T47D (cell line): Measurements from ENCODE around the gene INHA.

ENCODE experiments used
- DNase-seq, 2 experiments: peaks; one replicate each; pipeline versions ENCODE4 v3.0.0 to v3.0.0-alpha.2; 2011 to 2012; ENCODE audit warnings: low read depth in 1 of 2, low spot score in 1 of 2
- JUND ChIP-seq: IDR thresholded peaks from 2 replicates; pipeline ENCODE4 v1.6.1; 2012; ENCODE audit warnings: low read depth
- in situ Hi-C: cut with HindIII; loops from 2 replicates; pipeline ENCODE4 v1.10.0; 2016; ENCODE audit warnings: low sequenced_read_pairs, low pct_unique_long_range_greater_than_20kb

INHA gene

DNA sequence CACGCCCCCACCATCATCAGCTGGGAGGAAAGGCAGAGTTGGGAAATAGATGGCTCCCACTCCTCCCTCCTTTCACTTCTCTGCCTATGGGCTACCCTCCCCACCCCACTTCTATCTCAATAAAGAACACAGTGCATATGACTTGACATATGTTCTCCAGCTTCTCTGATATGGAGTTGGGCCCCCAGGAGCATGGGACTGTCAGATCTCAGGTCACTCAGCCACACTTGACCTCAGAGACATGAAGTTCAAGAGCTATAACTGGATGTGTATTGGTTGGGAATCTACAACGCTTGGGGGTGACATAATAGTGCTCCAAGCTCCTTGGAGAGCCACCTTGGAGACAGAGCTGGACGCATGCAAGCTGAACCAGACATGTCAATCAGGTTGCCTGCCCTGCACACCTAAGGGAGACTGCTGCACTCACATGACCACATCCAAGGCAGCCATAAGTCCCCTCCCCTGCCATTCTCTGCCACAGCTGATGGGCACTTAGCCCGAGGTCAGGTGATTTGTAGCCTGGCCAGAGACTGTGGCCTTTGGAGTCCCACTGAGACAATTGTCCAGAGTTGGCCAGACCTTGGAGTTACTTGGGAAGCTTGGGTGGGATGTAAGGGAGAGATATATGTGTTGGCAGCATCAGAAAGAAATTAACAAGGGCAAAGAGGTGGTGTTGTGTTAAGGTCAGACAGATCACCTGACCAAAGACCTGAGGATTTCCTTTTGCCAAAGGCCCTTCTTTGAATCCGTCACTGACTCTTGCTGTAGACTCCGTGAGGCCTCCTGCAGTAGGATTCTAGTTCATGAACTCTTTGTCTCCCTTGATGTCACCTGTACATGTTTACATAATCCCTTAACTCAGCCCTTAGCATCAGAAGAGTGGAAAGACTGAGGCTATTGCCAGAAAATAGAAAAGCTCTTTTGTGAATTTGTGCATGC is 3.7 kb downstream of the INHA start:
- no peak for DNase-seq
- no peak for TF ChIP-seq JUND
- in situ Hi-C loops: no loop called here

DNA sequence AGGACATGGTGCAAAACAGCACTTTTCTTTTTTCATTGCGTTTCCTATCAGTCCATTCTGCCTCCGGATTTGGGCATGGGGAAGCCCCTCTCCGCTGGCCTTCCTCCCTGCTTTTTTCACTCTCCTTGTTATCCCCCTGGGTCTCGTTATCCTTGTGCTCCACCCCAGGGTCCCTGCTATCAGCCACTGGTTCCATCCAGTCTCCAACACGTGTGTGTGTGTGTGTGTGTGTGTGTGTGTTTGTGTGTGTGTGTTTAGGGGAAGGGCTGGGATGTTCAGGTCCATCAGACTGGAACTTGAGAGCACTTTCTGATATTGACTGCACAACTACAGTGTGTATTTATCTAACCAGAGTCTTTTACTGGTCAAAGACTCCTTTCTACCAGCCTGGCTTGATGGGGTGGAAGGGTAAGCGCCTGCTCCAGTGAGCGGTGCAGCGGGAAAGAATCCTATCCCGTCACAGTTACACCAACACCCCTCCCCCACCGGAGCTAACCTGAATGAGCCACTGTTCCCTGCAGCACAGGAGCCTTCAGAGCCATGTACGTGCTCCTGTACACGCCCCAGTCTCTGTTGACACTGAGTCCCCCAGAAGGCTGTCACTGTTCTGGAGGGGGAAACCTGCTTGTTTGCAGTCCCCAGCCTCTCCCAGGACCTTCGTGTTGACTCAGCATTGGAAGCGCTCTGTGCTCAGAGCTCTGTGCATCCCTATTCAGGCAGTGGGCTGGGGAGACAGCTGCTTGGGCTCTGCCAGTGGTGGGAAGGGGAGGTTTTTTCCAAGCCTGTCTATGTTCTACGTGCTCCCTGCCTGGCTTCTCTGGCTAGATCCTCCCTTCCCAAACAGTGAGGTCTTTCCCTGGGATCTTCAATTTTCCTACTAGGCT is 4.6 kb downstream of the INHA start:
- peak in 1 of 2 experiments; percentile 32 for DNase-seq
- in situ Hi-C loops: no loop called here
- TF ChIP-seq JUND: no peak

DNA sequence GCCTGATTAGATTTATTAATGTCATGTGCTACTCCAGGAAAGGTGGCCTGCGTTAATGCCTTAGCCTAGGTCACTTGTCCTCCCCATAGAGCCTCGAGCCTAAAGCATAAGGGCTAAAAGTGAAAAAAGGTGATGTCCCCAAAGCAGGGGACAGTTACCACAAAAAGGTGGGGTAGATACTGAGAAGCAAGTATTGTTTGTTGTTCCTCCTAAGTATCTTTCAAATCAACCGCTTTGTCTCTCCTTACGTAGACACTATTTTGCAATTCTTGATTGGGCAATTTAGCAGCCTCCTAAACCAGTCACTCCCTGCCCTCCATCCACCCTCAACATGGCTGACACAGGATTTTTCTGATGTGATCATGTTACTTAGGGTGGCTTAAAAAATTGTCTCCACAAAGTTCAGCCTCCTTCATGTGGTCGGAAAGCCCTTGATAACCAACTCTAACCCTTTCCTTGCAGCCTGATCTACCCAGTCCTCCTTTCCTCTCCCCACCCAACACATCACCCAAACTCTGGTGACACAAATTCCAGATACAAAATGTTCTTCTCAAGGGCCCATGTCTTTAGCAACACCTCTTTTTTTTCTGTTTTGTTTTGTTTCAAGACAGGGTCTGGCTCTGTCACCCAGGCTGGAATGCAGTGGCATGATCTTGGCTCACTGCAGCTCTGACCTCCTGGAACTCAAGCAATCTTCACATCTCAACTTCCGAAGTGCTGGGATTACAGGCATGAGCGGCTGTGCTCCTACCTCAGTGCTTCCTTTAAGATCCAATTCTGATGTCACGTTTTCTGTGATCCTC is 6.9 kb downstream of the INHA start:
- in situ Hi-C loops: no loop called here

DNA sequence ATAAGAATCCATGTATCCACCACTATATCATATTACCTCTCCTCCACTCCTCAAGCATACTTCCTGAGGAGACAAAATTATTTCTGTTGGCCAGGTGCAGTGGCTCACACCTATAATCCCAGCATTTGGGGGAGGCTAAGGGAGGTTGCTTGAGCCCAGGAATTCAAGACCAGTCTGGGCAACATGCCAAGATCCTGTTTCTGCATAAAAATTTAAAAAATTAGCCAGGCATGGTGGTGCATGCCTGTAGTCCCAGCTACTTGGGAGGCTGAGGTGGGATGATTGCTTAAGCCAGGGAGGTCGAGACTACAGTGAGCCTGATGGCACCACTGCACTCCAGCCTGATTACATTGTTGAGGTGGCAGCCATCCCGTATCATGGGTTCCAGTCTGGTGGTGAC is 9.2 kb downstream of the INHA start:
- TF ChIP-seq JUND: no peak
- in situ Hi-C loops: no loop called here
- DNase-seq: no peak

More for the DNA sequence above, 6.9 kb downstream of the INHA start:
- no peak for TF ChIP-seq JUND
- no peak for DNase-seq

DNA sequence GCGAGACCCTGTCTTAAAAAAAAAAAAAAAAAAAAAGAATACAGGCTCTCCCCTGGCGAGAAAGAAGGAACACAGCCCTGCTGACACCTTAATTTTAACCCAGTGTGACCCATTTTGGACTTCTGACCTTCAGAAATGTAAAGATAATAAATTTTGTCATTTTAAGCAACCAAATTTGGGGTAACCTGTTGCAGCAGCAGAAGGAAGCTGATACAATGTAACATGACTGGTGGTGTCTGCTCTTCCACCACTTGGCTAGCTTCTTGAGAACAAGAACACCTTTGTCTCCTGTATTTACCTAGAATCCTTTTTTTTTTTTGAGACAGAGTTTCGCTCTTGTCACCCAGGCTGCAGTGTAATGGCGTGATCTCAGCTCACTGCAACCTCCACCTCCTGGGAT is 19.0 kb downstream of the INHA start:
- TF ChIP-seq JUND: no peak
- no peak for DNase-seq
- in situ Hi-C loops: no loop called here

DNA sequence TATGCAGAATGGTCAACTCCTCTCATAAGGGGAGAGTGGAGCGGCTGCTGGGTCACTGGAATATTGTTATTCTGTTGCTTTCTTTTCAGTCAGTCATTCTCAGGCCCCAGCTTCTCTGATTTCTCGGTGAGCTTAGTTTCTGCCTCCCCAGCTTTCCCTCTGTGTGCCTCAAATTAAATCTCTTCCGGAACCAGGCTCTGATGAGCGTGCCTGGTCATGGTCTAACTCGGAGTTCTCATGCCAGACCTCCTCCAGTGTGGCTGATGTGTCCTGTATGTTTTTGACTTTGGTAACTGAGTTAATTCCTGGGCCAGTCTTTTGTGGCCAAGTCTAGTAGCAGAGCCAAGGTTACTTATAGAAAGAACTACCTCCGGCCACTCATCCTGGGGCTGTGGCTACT is 20.6 kb downstream of the INHA start:
- in situ Hi-C loops: no loop called here
- no peak for DNase-seq
- no peak for TF ChIP-seq JUND

DNA sequence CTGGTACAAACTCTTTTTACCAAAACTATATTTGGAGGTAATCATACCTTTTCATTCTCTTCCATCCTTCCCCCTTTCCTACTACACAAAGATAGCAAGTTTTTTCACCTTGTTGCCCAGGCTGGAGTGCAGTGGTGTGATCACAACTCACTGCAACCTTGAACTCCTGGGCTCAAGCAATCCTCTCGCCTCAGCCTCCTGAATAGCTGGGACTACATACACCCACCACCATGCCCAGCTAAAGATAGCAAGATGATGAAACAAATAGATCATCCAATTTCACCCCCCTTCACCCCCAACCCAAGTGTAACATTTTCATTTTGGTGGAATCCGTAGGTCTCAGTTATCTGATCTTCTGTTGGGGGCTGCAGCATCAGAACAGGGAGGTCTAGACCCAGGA is 21.0 kb downstream of the INHA start:
- no peak for DNase-seq
- in situ Hi-C loops: no loop called here
- TF ChIP-seq JUND: no peak

DNA sequence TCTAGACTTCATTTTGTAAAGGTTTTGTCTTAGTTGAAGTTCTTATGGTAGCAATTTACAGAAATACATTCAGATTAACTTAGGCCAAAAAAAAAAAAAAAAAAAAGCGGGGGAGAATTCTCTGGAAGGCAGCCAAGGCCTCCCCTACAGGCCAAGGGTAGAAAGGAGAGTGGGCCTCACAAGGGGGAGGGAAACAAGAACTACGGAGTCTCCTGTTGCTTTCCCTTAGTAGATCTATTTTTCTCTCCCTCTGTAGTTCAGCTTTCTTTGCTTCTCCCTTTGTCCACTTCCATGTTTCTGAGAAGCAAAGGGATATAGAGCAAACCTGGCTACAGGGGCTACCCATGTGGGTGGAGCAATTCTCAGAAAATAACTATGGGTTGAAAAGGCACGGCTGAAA is 23.1 kb downstream of the INHA start:
- no peak for TF ChIP-seq JUND
- no peak for DNase-seq
- in situ Hi-C loops: no loop called here

DNA sequence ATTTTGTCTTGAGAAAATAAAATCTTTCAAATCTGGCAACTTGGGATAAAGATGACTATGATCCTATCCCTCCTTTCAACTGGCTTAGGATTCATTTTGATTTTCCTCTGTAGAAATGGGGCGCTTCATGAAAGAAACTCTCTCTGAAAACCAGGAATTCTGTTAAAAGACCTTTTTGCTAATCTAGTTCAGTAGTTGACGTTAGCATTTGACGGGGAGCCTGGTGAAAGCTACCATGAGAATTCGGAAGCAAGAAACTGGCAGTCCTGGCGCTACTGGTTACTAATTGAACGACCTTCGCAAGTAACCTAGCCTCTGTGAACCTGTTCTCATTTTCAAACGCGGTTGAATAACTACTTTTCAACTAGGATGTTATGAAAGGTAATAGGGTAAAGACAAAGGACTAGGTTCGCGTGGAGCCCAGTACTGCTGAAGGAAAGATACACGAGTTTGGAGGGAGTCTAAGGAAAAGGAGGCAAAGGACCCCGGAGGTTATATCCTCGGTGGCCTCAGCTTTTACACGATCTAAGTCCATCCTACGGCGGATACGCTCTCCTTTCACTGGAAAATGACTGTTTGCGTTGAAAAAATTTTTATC is 24.9 kb downstream of the INHA start:
- DNase-seq: no peak

DNA sequence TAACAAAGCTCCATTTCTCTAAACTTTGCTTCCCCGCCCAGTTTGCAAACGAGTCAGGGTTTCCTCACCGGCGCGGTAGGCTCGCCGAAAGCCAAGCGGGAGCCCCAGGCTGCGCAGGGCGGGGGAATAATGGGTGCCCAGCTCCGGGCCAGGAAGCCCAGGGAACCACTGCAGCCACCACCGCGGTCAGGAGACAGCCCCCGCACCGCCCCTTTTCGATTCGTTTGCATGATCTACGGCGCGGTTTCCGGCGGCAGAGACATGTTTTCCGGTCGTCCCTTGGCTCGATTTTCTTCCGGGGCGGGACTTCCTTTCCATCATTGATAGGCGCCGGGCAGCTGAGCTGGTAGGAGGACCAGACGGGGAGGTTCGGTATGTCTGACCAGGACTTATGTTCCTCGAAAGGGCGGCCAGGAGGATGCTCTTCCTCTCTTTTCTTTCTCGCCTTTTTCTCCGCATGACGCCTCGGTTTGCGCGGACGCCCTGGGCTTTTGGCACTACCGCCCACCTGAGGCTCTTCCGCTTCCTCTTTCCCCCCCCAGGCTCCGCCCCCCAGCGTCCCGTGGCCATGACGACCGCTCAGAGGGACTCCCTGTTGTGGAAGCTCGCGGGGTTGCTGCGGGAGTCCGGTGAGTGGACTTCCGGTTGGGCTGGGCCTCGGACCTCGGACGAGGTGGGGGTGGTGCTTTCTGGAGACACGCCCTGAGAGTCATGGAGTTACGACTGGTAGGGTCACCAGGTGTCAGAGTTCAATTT is 25.6 kb downstream of the INHA start, which contains the start of gene STK11IP:
STK11IP (plus strand) TSS at position 306 of the 756 bp plus-strand sequence; CDS start at position 569, 263 bp downstream.
- peak; percentile 92 to 97 for DNase-seq
- TF ChIP-seq JUND: no peak
- in situ Hi-C loops: no loop called here

More for the DNA sequence above, 24.9 kb downstream of the INHA start:
- TF ChIP-seq JUND: no peak
- in situ Hi-C loops: no loop called here

DNA sequence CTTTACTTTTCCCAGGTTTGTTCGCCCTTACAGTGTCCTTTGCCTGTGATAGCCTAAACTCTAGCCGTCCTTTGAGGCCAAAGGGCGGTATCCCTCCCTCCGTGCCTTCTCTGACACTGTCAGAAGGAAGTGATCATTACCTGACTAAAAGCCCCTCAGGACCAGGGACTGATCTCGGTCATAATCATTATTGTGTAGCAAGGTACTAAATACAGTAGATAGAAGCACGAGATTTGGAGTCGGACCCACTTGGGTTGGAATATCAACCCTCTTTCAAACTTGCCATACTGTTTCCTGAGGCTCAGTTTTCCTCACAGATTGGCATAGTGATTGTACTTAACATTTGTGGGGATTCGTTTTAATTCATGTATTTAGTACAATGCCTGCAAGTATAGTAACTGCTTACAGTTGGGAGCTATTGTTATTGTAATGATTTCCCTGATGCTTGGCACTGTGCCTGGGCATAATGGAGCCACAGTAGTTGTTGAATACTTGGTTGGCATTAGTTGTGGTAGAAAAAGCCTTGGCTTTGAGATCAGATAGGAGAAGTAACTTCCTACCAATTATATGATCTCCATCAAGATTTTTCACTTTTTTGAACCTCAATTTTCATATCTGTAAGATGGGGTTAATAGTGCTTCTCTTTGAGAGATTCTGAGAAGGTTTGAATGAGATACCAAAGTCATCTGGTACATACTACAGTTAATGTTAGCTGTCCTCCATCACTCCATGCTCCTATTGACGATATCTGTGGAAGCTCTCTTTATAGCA is 26.4 kb downstream of the INHA start:
- in situ Hi-C loops: no loop called here
- DNase-seq: no peak
- no peak for TF ChIP-seq JUND
